Uterine smooth muscle cell (primary cell): ENCODE measurements around the gene LRR1. TPM values are rescaled to one million over a fixed set of nuclear protein-coding genes. Genes with fewer than 3 reads are reported as not detected.

Source experiments
- total RNA-seq: library from RNA; depleted of rRNA; stranded (reverse); fragments of >200 nt; gene quantifications from 2 replicates; pipeline ENCODE4 v1.2.3, GENCODE V29; 2014

LRR1 gene
- 13.7 and 45.5 TPM in 2 replicates for total RNA-seq

GRCh38 chr14:49598485-49599300 is at the start of gene LRR1:
LRR1 (plus strand) TSS chr14:49598940; CDS start chr14:49599021, 81 bp downstream.

GRCh38 chr14:49585803-49586672 is 12.7 kb upstream of the LRR1 start, which contains the start of gene RPS29:
RPS29 (minus strand) TSS chr14:49586380; CDS start chr14:49586346, 34 bp downstream.

GRCh38 chr14:49620182-49621113 is 21.7 kb downstream of the LRR1 start, which contains the start of the genes MGAT2 and RPL36AL:
MGAT2 (plus strand) TSS chr14:49620799; CDS start chr14:49621269, 470 bp downstream.
RPL36AL (minus strand) TSS chr14:49620626; CDS start chr14:49619104, 1,522 bp downstream.

GRCh38 chr14:49634547-49635334 is 36.0 kb downstream of the LRR1 start, which contains the start of gene DNAAF2:
DNAAF2 (minus strand) TSS chr14:49635244; CDS start chr14:49635149, 95 bp downstream.

Other genes starting within 250 kb of the LRR1 start
- gene RPS29, start 12.6 kb upstream of the LRR1 start, total RNA-seq = 1,245 and 1,316 TPM in 2 replicates
- 240 and 273 TPM in 2 replicates for gene RPL36AL, start 21.7 kb downstream of the LRR1 start, total RNA-seq
- 104 and 106 TPM in 2 replicates for gene MGAT2, start 21.9 kb downstream of the LRR1 start, total RNA-seq
- 9.7 and 11.1 TPM in 2 replicates for gene DNAAF2, start 36.3 kb downstream of the LRR1 start, total RNA-seq
- 12.5 and 33.3 TPM in 2 replicates for gene POLE2, start 89.3 kb downstream of the LRR1 start, total RNA-seq
- gene KLHDC1, start 94.2 kb downstream of the LRR1 start, total RNA-seq = 3.0 and 3.3 TPM in 2 replicates
- 78.0 and 84.0 TPM in 2 replicates for gene KLHDC2, start 169.2 kb downstream of the LRR1 start, total RNA-seq